Measurements from ENCODE around the gene ZNF740. TPM values are rescaled to one million over a fixed set of nuclear protein-coding genes. Genes with fewer than 3 reads are reported as not detected.
A peak's percentile ranks its signal among the peaks of the same experiment; 100 is the strongest.

Gene ZNF740
- total RNA-seq, 3 donors from 2014 or later (not counting 1 experiment from before 2014, with no cell fraction given): 37.1 to 65.9 (median 45.3) TPM

DNA sequence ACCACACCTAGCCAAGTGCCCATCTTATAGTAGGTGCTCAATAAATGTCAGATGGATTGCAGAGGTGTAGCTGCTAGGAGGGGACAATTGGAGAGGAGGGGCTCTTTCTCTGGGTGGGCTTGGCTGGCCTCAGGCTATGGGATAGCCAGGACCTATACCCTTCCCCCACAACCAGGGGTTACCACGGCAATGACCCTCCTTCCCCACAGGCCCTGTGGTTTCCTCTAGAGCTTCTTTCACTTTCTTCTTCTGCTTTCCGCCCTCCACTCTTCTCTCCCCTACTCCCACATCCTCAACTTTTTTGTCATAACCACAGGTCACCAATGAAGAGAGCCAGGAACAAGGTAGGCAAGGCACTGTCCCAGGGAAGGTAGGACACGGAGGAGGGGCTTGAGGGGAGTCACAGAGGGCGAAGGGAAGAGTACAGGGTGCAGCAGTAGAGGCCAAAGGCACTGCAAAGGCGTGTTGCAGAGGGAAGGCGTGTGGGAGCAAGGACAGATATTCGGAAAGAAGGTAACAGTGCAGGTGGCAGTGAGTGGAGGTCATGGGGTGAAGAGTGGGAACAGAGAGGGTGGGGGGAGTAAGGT lies 28.4 kb downstream of the ZNF740 start:
- Histone ChIP-seq H3K9me3 (ENCODE audit: control insufficient read depth, insufficient read depth, low read length) (no peaks in the 10 kb centered on the region), H3K27ac (ENCODE audit: low read length) (peak overlapping the region; percentile 9), H3K4me1 (ENCODE audit: control insufficient read depth, insufficient read depth, low read length) (peaks cover 69% of the 10 kb centered on the region), H3K27me3 (ENCODE audit: control insufficient read depth, insufficient read depth, low read length) (no peaks in the 10 kb centered on the region), H3K36me3 (ENCODE audit: control insufficient read depth, insufficient read depth, low read length) (peaks cover 33% of the 10 kb centered on the region), H3K4me3 (ENCODE audit: low read length) (peak overlapping the region; percentile 3)
- Mint-ChIP-seq H3K27ac (peak overlapping the region; percentile 75 to 79), H3K36me3 (no peaks in the 10 kb centered on the region), H3K27me3 (ENCODE audit: low read depth in 2 of 2) (no peaks in the 10 kb centered on the region), H3K4me1 (peaks cover 50 to 76% of the 10 kb centered on the region in 2 donors), H3K9me3 (no peaks in the 10 kb centered on the region), H3K4me3 (peak overlapping the region; percentile 86)
- TF ChIP-seq, protein P1, sequence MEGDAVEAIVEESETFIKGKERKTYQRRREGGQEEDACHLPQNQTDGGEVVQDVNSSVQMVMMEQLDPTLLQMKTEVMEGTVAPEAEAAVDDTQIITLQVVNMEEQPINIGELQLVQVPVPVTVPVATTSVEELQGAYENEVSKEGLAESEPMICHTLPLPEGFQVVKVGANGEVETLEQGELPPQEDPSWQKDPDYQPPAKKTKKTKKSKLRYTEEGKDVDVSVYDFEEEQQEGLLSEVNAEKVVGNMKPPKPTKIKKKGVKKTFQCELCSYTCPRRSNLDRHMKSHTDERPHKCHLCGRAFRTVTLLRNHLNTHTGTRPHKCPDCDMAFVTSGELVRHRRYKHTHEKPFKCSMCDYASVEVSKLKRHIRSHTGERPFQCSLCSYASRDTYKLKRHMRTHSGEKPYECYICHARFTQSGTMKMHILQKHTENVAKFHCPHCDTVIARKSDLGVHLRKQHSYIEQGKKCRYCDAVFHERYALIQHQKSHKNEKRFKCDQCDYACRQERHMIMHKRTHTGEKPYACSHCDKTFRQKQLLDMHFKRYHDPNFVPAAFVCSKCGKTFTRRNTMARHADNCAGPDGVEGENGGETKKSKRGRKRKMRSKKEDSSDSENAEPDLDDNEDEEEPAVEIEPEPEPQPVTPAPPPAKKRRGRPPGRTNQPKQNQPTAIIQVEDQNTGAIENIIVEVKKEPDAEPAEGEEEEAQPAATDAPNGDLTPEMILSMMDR (IDR thresholded peaks at IDR 0.05): no peak
- WGBS (ENCODE audit: insufficient coverage): 5% methylated on average over 7 of the region's 7 CpGs
- DNase-seq: peak in 1 of 2 donors; percentile 59
- ATAC-seq: peak in 2 of 3 donors; percentile 25
- intact Hi-C loops (cut with micrococcal nuclease): loop anchor here (5.0 to 10.0 kb wide), 2 partner anchors 52 to 296 kb away; partner anchors contain the start of genes NPFF and TARBP2

DNA sequence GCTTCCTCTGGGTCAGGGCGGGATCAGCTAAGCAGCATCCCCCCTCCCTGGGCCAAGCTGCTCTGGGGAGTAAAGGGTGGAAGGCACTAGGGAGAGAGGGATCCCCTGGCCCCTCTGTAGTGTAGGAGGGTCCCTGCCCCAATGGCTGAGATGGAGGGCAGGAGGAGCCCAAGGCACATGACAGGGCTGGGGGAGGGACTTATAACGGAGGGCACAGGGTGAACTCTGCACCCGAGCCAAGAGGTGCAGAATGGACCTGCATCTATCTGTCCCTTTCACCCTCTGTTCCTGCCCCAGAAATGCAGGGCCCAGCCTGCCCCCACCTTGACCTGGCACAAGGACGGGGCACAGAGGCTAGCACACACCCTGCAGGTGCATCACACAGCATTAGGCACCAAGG lies 30.3 kb downstream of the ZNF740 start:
- H3K4me1 Mint-ChIP-seq: peaks cover 57 to 75% of the 10 kb centered on the region in 2 donors
- H3K27me3 Mint-ChIP-seq (ENCODE audit: low read depth in 2 of 2): no peaks in the 10 kb centered on the region
- no peak overlapping the region for H3K4me3 ChIP-seq (ENCODE audit: low read length)
- peaks cover 42% of the 10 kb centered on the region for H3K36me3 ChIP-seq (ENCODE audit: control insufficient read depth, insufficient read depth, low read length)
- TF ChIP-seq, protein P1 (IDR thresholded peaks at IDR 0.05): no peak
- intact Hi-C loops (cut with micrococcal nuclease): no loop called here
- H3K27me3 ChIP-seq (ENCODE audit: control insufficient read depth, insufficient read depth, low read length): no peaks in the 10 kb centered on the region
- WGBS (ENCODE audit: insufficient coverage): 90% methylated on average over 4 of the region's 4 CpGs
- ATAC-seq (no peak), DNase-seq (no peak)
- no peak overlapping the region for H3K27ac Mint-ChIP-seq
- no peaks in the 10 kb centered on the region for H3K36me3 Mint-ChIP-seq
- no peaks in the 10 kb centered on the region for H3K9me3 Mint-ChIP-seq
- no peak overlapping the region for H3K27ac ChIP-seq (ENCODE audit: low read length)
- H3K4me3 Mint-ChIP-seq: no peak overlapping the region
- H3K9me3 ChIP-seq (ENCODE audit: control insufficient read depth, insufficient read depth, low read length): no peaks in the 10 kb centered on the region
- peaks cover 62% of the 10 kb centered on the region for H3K4me1 ChIP-seq (ENCODE audit: control insufficient read depth, insufficient read depth, low read length)

DNA sequence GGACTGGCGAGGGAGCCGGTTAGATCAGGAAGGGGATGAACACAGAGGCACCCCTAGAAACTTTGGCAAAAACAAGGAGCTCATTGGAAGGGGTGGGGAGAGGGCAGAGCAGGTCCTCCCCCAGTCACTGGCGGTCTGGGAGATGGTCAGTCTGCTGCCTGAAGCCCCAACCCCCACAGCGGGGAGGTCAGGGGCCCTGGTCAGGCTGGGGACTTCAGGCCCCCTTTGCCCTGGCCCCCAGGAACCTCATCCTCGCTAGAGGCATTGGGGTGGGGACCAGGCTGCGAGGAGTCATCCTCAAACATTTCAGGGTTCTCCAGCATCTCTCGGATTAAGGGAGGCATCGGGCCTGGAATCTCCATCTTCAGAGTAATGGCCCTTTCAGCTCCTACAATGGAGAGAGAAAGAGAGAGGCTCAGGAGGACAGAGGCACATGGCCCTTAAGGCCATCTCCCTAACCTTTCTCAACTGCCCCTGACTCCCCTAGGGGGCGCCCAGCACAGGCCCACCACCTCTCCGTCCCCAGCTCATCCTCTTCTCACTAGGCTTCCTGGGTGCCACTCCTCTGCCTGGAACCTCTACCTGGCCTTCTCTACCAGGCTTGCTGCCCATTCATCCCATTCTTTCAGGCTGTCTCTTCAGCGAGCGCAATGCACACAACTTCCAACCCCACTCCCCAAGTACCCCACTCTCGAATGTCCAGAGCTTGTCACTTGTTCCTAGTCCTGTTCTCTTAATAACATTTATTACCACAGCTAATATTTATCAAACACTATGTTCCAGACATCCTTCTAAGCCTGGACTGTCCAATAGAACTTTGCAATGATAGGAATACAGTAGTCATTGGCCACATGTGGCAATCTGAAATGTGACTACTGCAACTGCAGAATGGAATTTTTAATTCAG lies 31.2 kb downstream of the ZNF740 start:
- Mint-ChIP-seq H3K4me3 (no peak overlapping the region), H3K9me3 (no peaks in the 10 kb centered on the region), H3K27ac (no peak overlapping the region), H3K36me3 (no peaks in the 10 kb centered on the region), H3K4me1 (peaks cover 57 to 75% of the 10 kb centered on the region in 2 donors), H3K27me3 (ENCODE audit: low read depth in 2 of 2) (no peaks in the 10 kb centered on the region)
- ATAC-seq (no peak), DNase-seq (peak in 1 of 2 donors; percentile 51)
- no peaks in the 10 kb centered on the region for H3K9me3 ChIP-seq (ENCODE audit: control insufficient read depth, insufficient read depth, low read length)
- no peak overlapping the region for H3K4me3 ChIP-seq (ENCODE audit: low read length)
- peaks cover 42% of the 10 kb centered on the region for H3K36me3 ChIP-seq (ENCODE audit: control insufficient read depth, insufficient read depth, low read length)
- H3K27ac ChIP-seq (ENCODE audit: low read length): no peak overlapping the region
- peaks cover 62% of the 10 kb centered on the region for H3K4me1 ChIP-seq (ENCODE audit: control insufficient read depth, insufficient read depth, low read length)
- TF ChIP-seq, protein P1 (IDR thresholded peaks at IDR 0.05): no peak
- intact Hi-C loops (cut with micrococcal nuclease): loop anchor here (2.0 kb wide), 1 partner anchor 109 kb away; the partner anchor contains the start of gene AAAS
- 83% methylated on average over 13 of the region's 13 CpGs for WGBS (ENCODE audit: insufficient coverage)
- H3K27me3 ChIP-seq (ENCODE audit: control insufficient read depth, insufficient read depth, low read length): no peaks in the 10 kb centered on the region

Measured in natural killer cell (primary cell).